ENCODE measurements around the gene GRM1. TPM values are rescaled to one million over a fixed set of nuclear protein-coding genes. Genes with fewer than 3 reads are reported as not detected.

The GRM1 gene
- total and polyA plus RNA-seq, 9 of the 15 experiments (the other 6 are each of a cell fraction or from before 2014, with no cell fraction given), result not detected

DNA sequence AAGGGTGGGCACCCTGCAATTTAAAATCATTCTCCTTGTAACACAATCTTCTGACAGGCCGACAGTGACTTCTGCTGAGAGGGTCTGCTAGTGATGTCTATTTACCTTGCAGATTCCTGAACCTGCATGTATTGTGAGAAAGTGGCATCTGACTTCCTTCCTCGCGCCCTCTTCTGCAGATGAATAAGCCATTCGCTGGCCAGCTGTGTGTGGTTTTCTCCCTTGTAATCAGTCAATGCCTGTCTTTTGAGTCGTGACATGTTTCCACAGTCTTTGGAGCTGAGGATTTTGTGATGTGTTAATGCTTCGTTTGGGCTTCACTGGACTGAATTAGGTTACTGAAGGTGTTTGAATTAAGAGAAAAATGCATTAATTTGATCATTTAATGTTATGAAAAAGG is 125.3 kb downstream of the GRM1 start (continued):
- TF ChIP-seq, protein P1, sequence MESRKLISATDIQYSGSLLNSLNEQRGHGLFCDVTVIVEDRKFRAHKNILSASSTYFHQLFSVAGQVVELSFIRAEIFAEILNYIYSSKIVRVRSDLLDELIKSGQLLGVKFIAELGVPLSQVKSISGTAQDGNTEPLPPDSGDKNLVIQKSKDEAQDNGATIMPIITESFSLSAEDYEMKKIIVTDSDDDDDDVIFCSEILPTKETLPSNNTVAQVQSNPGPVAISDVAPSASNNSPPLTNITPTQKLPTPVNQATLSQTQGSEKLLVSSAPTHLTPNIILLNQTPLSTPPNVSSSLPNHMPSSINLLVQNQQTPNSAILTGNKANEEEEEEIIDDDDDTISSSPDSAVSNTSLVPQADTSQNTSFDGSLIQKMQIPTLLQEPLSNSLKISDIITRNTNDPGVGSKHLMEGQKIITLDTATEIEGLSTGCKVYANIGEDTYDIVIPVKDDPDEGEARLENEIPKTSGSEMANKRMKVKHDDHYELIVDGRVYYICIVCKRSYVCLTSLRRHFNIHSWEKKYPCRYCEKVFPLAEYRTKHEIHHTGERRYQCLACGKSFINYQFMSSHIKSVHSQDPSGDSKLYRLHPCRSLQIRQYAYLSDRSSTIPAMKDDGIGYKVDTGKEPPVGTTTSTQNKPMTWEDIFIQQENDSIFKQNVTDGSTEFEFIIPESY (CRISPR knock-in tag; IDR thresholded peaks at IDR 0.05), result no peak

DNA sequence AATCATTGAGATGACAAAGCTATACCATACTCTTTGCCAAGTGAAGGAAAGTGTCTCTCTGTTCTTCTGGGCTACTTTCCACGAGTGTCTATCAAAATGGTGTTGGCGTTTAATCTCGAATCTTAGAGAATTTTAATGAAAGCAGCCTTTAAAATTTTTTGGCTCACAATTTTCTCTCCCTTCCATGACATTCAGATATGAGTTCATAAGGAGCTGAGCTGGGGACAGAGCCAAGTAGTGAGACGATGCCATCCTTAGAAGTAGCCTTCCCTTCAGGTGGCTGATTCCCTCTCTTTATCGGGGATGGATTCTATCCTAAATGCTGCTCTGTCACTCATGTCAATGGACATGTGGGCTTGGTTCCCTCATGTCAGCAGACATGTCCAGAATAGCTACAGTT is 132.8 kb downstream of the GRM1 start:
- DNase-seq (ENCODE audit: extremely low read depth in 1 of 4, low spot score in 3 of 4) (no peak), ATAC-seq (no peak), FAIRE-seq (no peak)
- no peaks in the 10 kb centered on the region for H3K36me3 ChIP-seq (ENCODE audit: control insufficient read depth, insufficient read depth, low read length)
- no peak overlapping the region for H3K9ac ChIP-seq (ENCODE audit: insufficient read depth in 1 of 2, low read depth in 2 of 2, low read length in 2 of 2)
- in situ Hi-C loops (cut with MboI), result no loop called here
- POLR2A ChIA-PET, result no interaction called here
- H3K4me1 ChIP-seq (replicated peaks in 1 of 2; ENCODE audit: control insufficient read depth in 2 of 2, insufficient read depth in 2 of 2, low read length in 2 of 2), result no peaks in the 10 kb centered on the region
- no peaks in the 10 kb centered on the region for H3K9me1 ChIP-seq (ENCODE audit: control insufficient read depth, insufficient read depth, low read length)
- intact Hi-C loops (cut with micrococcal nuclease), result no loop called here
- CTCF ChIA-PET (ENCODE audit: low intra/inter-chr PET ratio), result no interaction called here
- H3K9me3 ChIP-seq (replicated peaks; ENCODE audit: control insufficient read depth, insufficient read depth, low read depth, low read length), result no peaks in the 10 kb centered on the region
- no peak overlapping the region for H3K27ac ChIP-seq (ENCODE audit: extremely low read depth, low read depth, low read length)
- no peak overlapping the region for H3K4me2 ChIP-seq (ENCODE audit: insufficient read depth, low read length)
- no peaks in the 10 kb centered on the region for H4K20me1 ChIP-seq (replicated peaks; ENCODE audit: control insufficient read depth, insufficient read depth, low read length)
- H3K27me3 ChIP-seq (ENCODE audit: control insufficient read depth in 2 of 2, insufficient read depth in 2 of 2, low read length in 2 of 2), result no peaks in the 10 kb centered on the region
- no peak overlapping the region for H3K4me3 ChIP-seq
- no peak overlapping the region for H2AFZ ChIP-seq (ENCODE audit: low read depth, low read length)
- BruUV-seq (replicated peaks), result no TSS peak
- no peak for TF ChIP-seq NFE2L1 (tag; IDR thresholded peaks at IDR 0.05; ENCODE audit: borderline replicate concordance, low read depth)
- WGBS (ENCODE audit: insufficient coverage, low coverage, missing lambda C conversion rate), result 0% methylated on average over 5 of the region's 5 CpGs
- no peaks in the 10 kb centered on the region for H3K79me2 ChIP-seq (ENCODE audit: control insufficient read depth, insufficient read depth, low read length)

DNA sequence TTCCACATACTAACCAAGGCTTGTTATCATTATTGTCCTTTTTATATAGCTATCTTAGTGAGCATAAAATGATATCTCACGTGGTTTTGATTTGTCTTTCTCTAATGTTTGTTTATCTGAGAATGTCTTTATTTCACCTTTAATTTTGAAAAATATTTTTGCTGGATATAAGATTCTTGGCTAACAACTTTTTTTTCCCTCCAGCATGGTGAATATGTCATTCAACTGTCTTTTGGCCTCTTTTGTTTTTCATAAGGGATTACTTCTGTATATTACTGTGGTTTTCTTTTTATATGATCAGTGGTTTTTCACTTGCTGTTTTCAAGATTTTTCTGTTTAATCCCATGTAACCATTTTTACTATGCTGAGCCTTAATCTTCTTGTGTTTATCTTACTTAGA is 141.0 kb downstream of the GRM1 start:
- in situ Hi-C loops (cut with MboI) (no loop called here), intact Hi-C loops (cut with micrococcal nuclease) (no loop called here)
- H3K9me3 ChIP-seq (replicated peaks; ENCODE audit: control insufficient read depth, insufficient read depth, low read depth, low read length), result no peaks in the 10 kb centered on the region
- TF ChIP-seq FOXM1 (IDR thresholded peaks at IDR 0.05; ENCODE audit: low read depth) (no peak), FOXM1 (CRISPR knock-in tag; IDR thresholded peaks at IDR 0.05; ENCODE audit: low read depth) (no peak), HDAC2 (IDR thresholded peaks at IDR 0.05) (no peak)
- TF ChIP-seq, protein P2, sequence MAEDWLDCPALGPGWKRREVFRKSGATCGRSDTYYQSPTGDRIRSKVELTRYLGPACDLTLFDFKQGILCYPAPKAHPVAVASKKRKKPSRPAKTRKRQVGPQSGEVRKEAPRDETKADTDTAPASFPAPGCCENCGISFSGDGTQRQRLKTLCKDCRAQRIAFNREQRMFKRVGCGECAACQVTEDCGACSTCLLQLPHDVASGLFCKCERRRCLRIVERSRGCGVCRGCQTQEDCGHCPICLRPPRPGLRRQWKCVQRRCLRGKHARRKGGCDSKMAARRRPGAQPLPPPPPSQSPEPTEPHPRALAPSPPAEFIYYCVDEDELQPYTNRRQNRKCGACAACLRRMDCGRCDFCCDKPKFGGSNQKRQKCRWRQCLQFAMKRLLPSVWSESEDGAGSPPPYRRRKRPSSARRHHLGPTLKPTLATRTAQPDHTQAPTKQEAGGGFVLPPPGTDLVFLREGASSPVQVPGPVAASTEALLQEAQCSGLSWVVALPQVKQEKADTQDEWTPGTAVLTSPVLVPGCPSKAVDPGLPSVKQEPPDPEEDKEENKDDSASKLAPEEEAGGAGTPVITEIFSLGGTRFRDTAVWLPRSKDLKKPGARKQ (CRISPR knock-in tag; IDR thresholded peaks at IDR 0.05), result no peak
- TF ChIP-seq, protein P3, sequence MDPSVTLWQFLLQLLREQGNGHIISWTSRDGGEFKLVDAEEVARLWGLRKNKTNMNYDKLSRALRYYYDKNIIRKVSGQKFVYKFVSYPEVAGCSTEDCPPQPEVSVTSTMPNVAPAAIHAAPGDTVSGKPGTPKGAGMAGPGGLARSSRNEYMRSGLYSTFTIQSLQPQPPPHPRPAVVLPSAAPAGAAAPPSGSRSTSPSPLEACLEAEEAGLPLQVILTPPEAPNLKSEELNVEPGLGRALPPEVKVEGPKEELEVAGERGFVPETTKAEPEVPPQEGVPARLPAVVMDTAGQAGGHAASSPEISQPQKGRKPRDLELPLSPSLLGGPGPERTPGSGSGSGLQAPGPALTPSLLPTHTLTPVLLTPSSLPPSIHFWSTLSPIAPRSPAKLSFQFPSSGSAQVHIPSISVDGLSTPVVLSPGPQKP (CRISPR knock-in tag; IDR thresholded peaks at IDR 0.05), result no peak
- TF ChIP-seq, protein P4, sequence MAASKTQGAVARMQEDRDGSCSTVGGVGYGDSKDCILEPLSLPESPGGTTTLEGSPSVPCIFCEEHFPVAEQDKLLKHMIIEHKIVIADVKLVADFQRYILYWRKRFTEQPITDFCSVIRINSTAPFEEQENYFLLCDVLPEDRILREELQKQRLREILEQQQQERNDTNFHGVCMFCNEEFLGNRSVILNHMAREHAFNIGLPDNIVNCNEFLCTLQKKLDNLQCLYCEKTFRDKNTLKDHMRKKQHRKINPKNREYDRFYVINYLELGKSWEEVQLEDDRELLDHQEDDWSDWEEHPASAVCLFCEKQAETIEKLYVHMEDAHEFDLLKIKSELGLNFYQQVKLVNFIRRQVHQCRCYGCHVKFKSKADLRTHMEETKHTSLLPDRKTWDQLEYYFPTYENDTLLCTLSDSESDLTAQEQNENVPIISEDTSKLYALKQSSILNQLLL (CRISPR knock-in tag; IDR thresholded peaks at IDR 0.05; ENCODE audit: borderline replicate concordance), result no peak

More for the DNA sequence above, 141.0 kb downstream of the GRM1 start:
- BruUV-seq (replicated peaks), result no TSS peak
- DNase-seq (ENCODE audit: extremely low read depth in 1 of 4, low spot score in 3 of 4) (no peak), ATAC-seq (no peak), FAIRE-seq (no peak)
- H3K9me1 ChIP-seq (ENCODE audit: control insufficient read depth, insufficient read depth, low read length), result no peaks in the 10 kb centered on the region
- POLR2A ChIA-PET, result no interaction called here
- no peak overlapping the region for H3K27ac ChIP-seq (ENCODE audit: extremely low read depth, low read depth, low read length)
- no peak overlapping the region for H3K9ac ChIP-seq (ENCODE audit: insufficient read depth in 1 of 2, low read depth in 2 of 2, low read length in 2 of 2)
- H3K4me2 ChIP-seq (ENCODE audit: insufficient read depth, low read length), result no peak overlapping the region
- no peaks in the 10 kb centered on the region for H3K79me2 ChIP-seq (ENCODE audit: control insufficient read depth, insufficient read depth, low read length)
- no peaks in the 10 kb centered on the region for H3K4me1 ChIP-seq (replicated peaks in 1 of 2; ENCODE audit: control insufficient read depth in 2 of 2, insufficient read depth in 2 of 2, low read length in 2 of 2)
- WGBS (ENCODE audit: insufficient coverage, low coverage, missing lambda C conversion rate), result 4% methylated on average over 1 of the region's 1 CpG
- CTCF ChIA-PET (ENCODE audit: low intra/inter-chr PET ratio), result no interaction called here
- no peaks in the 10 kb centered on the region for H3K27me3 ChIP-seq (ENCODE audit: control insufficient read depth in 2 of 2, insufficient read depth in 2 of 2, low read length in 2 of 2)
- H3K36me3 ChIP-seq (ENCODE audit: control insufficient read depth, insufficient read depth, low read length), result no peaks in the 10 kb centered on the region
- no peaks in the 10 kb centered on the region for H4K20me1 ChIP-seq (replicated peaks; ENCODE audit: control insufficient read depth, insufficient read depth, low read length)
- no peak overlapping the region for H3K4me3 ChIP-seq
- no peak overlapping the region for H2AFZ ChIP-seq (ENCODE audit: low read depth, low read length)
